ENCODE measurements around the gene ARL6IP1. TPM values are rescaled to one million over a fixed set of nuclear protein-coding genes. Genes with fewer than 3 reads are reported as not detected.

ARL6IP1 gene
- total RNA-seq, 1 experiment from 2014 or later: 197 TPM

DNA sequence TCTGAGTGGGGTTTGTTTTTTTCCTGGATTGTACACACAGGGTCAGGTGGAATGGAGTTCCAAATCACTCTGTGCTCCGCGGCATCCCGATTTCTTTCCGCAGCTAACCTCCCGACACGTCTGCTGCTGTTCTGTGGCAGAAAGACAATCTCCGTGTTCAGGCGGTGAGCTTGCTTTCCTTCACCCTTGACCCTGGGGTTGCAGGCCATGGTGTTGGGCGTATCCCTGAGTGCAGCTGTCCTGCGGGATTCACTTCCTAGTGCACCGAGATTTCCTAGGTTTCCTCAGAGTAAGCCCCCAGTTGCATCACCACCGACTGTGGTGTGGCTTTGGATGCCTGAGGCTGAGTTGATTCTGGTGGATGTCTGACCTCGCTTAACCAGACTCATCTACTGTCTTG is 7.8 kb upstream of the ARL6IP1 start:
- H2AFZ ChIP-seq (ENCODE audit: low read length): no peak overlapping the region
- no peak overlapping the region for H3K4me2 ChIP-seq (ENCODE audit: insufficient read depth, insufficient read length, low read length)
- Mint-ChIP-seq H3K36me3 (ENCODE audit: insufficient read depth in 1 of 3, low read depth in 3 of 3) (peaks cover 50 to 63% (median 61%) of the 10 kb centered on the region in 3 experiments), H3K9me3 (no peaks in the 10 kb centered on the region), H3K27me3 (ENCODE audit: low read depth) (no peaks in the 10 kb centered on the region), H3K4me3 (no peak overlapping the region), H3K4me1 (peaks cover 25 to 28% of the 10 kb centered on the region in 2 experiments), H3K27ac (no peak overlapping the region; a peak in 1 of 7 replicates)
- H3K79me1 ChIP-seq (ENCODE audit: insufficient read depth, low read depth, low read length, poor library complexity, severe bottlenecking): no peaks in the 10 kb centered on the region
- H2BK15ac ChIP-seq (ENCODE audit: low read depth, low read length): no peak overlapping the region
- DNase-seq: no peak
- H2BK5ac ChIP-seq (ENCODE audit: insufficient read length, low read length): no peak overlapping the region
- H3K14ac ChIP-seq (ENCODE audit: insufficient read depth, low read length): no peak overlapping the region
- TF ChIP-seq, protein P1, sequence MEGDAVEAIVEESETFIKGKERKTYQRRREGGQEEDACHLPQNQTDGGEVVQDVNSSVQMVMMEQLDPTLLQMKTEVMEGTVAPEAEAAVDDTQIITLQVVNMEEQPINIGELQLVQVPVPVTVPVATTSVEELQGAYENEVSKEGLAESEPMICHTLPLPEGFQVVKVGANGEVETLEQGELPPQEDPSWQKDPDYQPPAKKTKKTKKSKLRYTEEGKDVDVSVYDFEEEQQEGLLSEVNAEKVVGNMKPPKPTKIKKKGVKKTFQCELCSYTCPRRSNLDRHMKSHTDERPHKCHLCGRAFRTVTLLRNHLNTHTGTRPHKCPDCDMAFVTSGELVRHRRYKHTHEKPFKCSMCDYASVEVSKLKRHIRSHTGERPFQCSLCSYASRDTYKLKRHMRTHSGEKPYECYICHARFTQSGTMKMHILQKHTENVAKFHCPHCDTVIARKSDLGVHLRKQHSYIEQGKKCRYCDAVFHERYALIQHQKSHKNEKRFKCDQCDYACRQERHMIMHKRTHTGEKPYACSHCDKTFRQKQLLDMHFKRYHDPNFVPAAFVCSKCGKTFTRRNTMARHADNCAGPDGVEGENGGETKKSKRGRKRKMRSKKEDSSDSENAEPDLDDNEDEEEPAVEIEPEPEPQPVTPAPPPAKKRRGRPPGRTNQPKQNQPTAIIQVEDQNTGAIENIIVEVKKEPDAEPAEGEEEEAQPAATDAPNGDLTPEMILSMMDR (conservative IDR thresholded peaks at IDR 0.05): no peak
- no peaks in the 10 kb centered on the region for H3K27me3 ChIP-seq (ENCODE audit: insufficient read depth, low read length)
- H2BK120ac ChIP-seq (ENCODE audit: low read depth, low read length, poor library complexity, severe bottlenecking): no peak overlapping the region
- H3K79me2 ChIP-seq (ENCODE audit: insufficient read depth, low read length): no peaks in the 10 kb centered on the region
- no peaks in the 10 kb centered on the region for H3K9me3 ChIP-seq (ENCODE audit: control insufficient read depth, low read depth, low read length)
- H3K27ac ChIP-seq (ENCODE audit: insufficient read length, low read depth, low read length): no peak overlapping the region
- H3K4ac ChIP-seq (ENCODE audit: low read depth, low read length): no peak overlapping the region
- no peak overlapping the region for H3K56ac ChIP-seq (ENCODE audit: insufficient read length, low read depth, low read length)
- H2BK12ac ChIP-seq (ENCODE audit: insufficient read length, low read depth, low read length): no peak overlapping the region
- no peaks in the 10 kb centered on the region for H4K20me1 ChIP-seq (ENCODE audit: control insufficient read depth, insufficient read depth, insufficient read length)
- H2AK5ac ChIP-seq (ENCODE audit: insufficient read length, low read length): no peak overlapping the region
- H4K5ac ChIP-seq (ENCODE audit: insufficient read length, low read depth, low read length): no peak overlapping the region
- no peak overlapping the region for H2BK20ac ChIP-seq (ENCODE audit: low read depth, low read length, poor library complexity, severe bottlenecking)
- H3T11ph ChIP-seq (ENCODE audit: low read length): no peak overlapping the region
- H4K8ac ChIP-seq (replicated peaks; ENCODE audit: insufficient read length, low read depth, low read length): no peak overlapping the region
- no peak overlapping the region for H3K9ac ChIP-seq (ENCODE audit: extremely low read depth, insufficient read length, low read length)
- H3K4me1 ChIP-seq (ENCODE audit: insufficient read depth, low read length): no peaks in the 10 kb centered on the region
- no CpG with 5 or more reads among the region's 13 CpGs for WGBS (ENCODE audit: extremely low coverage, insufficient read length, low lambda C conversion rate)
- H3K18ac ChIP-seq (ENCODE audit: insufficient read length, low read depth, low read length): no peak overlapping the region
- H3K23me2 ChIP-seq (ENCODE audit: insufficient read length, low read depth, low read length, poor library complexity, severe bottlenecking): no peaks in the 10 kb centered on the region
- H3K23ac ChIP-seq (ENCODE audit: insufficient read length, low read depth, low read length): no peak overlapping the region
- H4K91ac ChIP-seq (ENCODE audit: insufficient read length, low read depth, low read length): no peak overlapping the region

All from H9 (cell line).